DMS53 treated with DMSO at 0.1 percent for 48 hours (cell line): Measurements from ENCODE around the gene TGM2.

Experiments
- DNase-seq: peaks from one replicate; lab custom pipeline; 2025; ENCODE audit not compliant: unreplicated experiment; lab: John Stamatoyannopoulos, UW

The TGM2 gene

GRCh38 chr20:38162878-38163875 is 1.9 kb downstream of the TGM2 start:
- DNase-seq, result no peak

- DNase-seq, result no peak
Observed at GRCh38 chr20:38162149-38162548, 2.9 kb downstream of the TGM2 start.

- no peak for DNase-seq
Observed at GRCh38 chr20:38161412-38161774, 3.7 kb downstream of the TGM2 start.

GRCh38 chr20:38159957-38160756 is 4.9 kb downstream of the TGM2 start:
- DNase-seq, result no peak

- DNase-seq, result no peak
Observed at GRCh38 chr20:38159566-38159956, 5.5 kb downstream of the TGM2 start.

GRCh38 chr20:38158701-38159351 is 6.2 kb downstream of the TGM2 start:
- DNase-seq, result no peak

- no peak for DNase-seq
Observed at GRCh38 chr20:38157635-38158495, 7.2 kb downstream of the TGM2 start.

- DNase-seq, result no peak
Observed at GRCh38 chr20:38156888-38157634, 8.0 kb downstream of the TGM2 start.

GRCh38 chr20:38156280-38156679 is 8.8 kb downstream of the TGM2 start:
- DNase-seq, result no peak

GRCh38 chr20:38155811-38156210 is 9.3 kb downstream of the TGM2 start:
- DNase-seq, result no peak

GRCh38 chr20:38153401-38153800 is 11.7 kb downstream of the TGM2 start:
- no peak for DNase-seq

GRCh38 chr20:38152621-38153221 is 12.3 kb downstream of the TGM2 start:
- DNase-seq, result no peak

- DNase-seq, result no peak
Observed at GRCh38 chr20:38152175-38152620, 12.9 kb downstream of the TGM2 start.

- no peak for DNase-seq
Observed at GRCh38 chr20:38151455-38151854, 13.6 kb downstream of the TGM2 start.

- no peak for DNase-seq
Observed at GRCh38 chr20:38150335-38151170, 14.5 kb downstream of the TGM2 start.

- DNase-seq, result no peak
Observed at GRCh38 chr20:38148328-38149102, 16.6 kb downstream of the TGM2 start.

- no peak for DNase-seq
Observed at GRCh38 chr20:38147751-38148150, 17.3 kb downstream of the TGM2 start.

GRCh38 chr20:38147163-38147562 is 17.9 kb downstream of the TGM2 start:
- DNase-seq, result no peak
